Activated T-helper 1 cell treated with Interleukin-2 at 50 U/mL for 16 hours (primary cell): ENCODE measurements around the gene LRRC10B.
"Not testable (repeated sequence)": the region's sequence is repeated elsewhere in the genome, so short reads cannot be mapped to it uniquely, and the experiment has no call there.

Experiments
- DNase-seq: peaks from one replicate; pipeline ENCODE4 v3.0.0-alpha.2; 2020; ENCODE audit warnings: low read depth

LRRC10B gene

DNA sequence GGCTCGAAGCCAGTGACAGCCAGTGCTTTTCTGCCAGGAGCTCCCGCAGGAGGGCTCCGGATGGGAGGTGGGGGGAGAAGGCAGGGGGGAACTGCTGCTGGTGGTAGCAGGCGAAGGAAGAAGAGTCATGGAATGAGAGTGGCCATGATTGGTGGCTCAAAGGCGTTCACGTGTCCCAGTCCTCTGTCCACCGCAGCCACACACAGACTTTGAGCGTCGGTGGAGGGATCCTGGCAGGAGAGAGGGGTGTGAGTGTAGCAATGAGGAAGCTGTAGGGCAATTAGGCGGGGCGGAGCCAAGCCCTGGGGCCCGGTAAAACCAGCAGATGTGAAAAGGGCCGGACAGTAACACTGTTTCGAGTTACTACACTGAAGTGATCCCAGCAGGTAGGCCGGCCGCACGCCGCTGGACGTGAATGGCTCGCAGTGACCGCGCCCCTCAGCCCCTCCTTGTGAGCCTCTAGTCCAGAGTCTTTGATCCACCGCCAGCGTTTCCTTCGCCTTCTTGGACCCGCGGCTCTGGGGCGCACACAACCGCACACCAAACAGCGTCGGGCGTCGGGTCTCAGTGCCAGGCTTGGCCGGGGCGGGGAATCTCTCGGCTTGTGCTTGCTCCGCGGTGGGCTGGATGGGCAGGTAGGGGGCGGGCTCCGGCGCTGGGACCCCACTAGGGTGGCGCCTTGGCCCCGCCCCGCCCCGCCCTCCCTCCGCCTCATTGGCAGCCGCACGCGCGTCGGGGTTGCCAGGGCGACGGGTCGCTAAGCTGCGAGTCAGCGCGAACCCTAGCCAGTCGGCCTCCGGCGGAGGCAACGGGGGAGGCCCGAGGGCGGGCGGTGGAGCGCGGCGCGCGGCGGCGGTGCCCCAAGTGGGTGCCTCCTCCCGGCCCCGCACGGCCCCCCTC is at the start of gene LRRC10B:
Gene LRRC10B, plus strand, starts transcription at position 788 of the 900 bp plus-strand sequence. CDS start 250 bp downstream, outside the sequence.
- DNase-seq, result no peak

DNA sequence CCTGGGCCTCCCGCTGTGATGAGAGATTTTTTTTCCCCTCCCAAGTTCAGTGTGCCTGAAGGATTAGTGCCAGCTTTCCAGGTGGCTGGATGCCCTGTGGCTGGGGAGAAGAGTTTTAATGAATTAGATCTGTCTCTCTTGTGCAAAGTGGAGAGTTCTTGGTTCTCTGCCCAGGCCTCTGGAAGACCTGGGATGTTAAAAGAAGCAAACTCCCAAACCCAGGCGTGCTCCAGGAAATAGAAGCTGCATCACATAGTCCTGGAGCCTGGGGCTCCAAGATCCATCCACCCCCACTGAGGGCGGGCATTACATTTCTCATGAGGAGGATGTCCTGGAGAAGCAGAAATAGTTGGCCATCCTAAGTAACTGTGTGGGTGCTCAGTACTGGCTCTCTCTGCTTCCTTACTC is 48.1 kb upstream of the LRRC10B start:
- DNase-seq, result no peak

DNA sequence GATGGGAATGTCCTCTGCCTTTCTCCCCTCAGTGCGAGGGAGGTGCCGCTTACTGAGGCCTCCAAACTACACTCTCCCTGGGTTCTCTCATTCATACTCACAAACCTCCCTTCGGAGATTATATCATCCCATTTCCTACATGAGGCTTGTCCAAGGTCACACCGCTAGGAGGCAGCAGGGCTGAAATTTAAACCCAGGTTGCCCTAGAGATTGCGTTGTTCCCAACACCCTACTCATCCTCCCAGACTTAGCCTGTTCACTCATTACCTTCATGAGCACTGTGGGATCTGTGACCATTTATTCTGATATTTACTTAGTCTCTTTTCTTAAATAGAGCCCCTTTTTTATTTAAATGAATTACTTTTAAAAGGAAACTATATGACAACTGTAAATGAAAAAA is 47.6 kb upstream of the LRRC10B start:
- DNase-seq, result no peak

DNA sequence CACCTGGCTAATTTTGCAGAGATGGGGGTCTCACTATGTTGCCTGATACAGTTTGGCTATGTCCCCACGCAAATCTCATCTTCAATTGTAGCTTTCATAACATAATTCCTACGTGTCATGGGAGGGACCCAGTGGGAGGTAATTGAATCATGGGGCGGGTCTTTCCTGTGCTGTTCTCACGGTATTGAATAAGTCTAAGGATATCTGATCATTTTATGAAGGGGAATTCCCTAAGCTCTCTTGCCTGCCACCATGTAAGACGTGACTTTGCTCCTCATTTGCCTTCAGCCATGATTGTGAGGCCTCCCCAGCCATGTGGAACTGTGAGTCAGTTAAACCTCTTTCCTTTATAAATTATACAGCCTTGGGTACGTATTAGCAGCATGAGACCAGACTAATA is 40.9 kb upstream of the LRRC10B start:
- not testable (repeated sequence) for DNase-seq

DNA sequence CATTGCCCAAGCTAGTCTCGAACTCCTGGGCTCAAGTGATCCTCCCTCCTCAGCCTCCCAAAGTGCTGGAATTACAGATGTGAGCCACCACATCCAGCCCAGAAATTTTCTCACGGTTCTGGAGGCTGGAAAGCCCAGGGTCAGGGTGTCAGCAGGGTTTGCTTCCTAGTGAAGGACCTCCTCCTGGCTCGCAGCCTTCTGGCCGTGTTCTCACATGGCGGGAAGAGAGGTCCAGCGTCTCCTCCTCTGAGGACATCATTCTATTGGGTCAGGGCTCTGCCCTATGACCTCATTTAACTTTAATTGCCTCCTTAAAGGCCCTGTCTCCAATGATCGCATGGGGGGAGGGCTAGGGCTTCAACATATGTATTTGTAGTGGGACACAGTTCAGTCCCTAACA is 40.5 kb upstream of the LRRC10B start:
- no peak for DNase-seq

DNA sequence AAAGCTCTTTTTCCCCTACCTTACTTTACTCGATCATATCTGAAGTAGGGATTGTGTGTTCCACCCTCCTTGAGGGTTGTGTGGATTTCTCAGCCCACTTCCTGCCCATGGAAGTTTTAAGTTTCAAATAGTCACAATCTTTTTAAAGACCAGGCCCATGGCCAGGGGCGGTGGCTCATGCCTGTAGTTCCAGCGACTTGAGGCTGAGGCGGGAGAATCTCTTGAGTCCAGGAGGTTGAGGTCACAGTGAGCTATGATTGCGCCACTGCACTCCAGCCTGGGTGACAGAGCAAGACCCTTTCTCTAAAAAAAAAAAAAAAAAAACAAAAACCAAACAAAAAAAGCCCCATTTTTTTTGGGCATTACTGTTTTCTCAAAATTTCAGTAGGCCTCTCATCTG is 36.3 kb upstream of the LRRC10B start:
- no peak for DNase-seq

DNA sequence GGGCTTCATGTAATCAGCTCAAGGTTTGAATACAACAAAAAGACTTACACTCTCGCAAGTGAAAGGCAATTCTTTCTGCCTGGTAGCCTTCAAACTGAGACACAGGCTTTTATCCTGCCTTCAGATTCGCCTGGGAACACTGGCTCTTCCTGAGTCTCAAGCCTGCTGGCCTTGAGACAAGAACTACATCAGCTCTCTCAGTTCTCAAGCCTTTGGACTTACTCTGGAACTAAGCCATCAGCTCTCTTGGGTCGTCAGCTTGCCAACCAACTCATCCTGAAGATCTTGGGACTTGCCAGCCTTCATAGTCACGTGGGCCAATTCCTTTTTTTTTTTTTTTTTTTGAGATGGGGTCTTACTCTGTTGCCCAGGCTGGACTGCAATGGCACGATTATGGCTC is 35.7 kb upstream of the LRRC10B start:
- DNase-seq, result no peak

DNA sequence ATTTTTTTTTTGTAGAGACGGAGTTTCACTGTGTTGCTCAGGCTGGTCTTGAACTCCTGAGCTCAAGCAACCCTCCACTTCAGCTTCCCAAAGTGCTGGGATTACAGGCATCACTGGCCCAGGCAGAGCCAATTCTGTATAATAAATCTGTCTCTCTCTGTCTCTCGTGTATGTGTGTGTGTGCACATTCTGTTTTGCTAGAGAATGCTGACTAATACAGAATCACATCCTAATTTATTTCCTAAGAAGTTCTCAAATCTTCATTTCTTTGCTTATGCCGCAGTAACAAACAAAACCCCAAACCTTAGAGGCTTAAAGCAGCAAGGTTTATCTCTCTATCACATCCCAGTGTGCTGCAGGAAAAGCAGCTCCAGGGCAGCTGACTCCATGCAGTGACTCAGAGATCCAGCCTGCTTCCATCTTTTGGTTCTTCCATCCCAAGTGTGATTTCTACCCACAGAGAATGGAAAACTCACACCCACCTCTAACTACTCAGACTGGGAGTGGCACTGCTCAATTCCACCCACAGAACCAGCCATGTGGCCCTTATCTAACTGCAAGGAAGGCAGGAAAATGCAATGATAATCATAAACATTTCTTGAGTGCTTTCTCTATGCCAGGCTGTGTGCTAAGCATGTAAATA is 35.1 kb upstream of the LRRC10B start:
- DNase-seq, result no peak

DNA sequence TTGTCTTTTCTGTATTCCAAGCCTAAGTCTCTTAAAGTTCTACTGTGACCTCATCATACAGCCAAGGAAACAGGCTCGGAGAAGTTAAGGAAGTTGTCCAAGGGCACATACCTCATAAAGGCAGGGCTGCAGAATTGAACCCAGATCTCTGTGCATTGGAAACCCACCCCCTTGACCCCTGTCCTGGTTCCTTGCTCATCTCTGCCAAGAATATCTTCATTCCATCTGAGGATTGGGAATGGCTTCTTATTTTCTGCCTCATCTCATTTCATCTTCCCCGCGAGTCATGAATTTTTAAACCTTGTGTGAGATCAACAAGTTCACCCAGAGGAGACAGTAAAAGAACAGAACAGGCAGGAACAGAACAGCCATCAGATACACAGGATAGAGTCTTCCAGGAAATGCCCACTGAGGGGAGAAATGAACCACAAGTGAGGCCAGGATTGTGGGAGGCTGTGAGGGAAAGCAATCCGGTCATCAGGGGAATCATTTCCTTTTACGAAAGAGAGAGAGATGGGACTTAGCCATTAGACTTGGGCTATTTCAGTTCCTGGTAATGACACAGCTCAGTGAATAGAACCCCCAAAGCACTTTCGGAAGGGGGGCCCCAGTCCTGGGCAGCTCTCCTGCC is 34.4 kb upstream of the LRRC10B start:
- no peak for DNase-seq

DNA sequence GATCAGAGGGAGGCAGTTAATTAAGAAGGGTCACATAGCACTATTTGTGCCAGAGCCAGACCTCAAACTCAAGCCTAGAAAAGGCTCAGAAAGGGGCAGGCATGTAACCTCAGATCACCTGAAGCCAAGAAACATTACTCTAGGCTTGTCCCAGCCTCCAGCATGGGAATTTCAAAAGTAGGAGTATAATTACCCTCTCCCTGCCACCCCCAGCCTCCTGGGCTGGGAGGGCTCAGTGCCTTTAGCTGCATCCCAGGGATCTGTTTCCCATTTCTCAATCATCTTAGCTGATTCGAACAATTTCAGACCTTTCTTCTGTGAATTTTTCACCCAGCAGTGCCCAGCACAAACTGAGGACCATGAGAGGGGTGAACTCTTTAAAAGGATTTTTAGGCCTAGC is 33.1 kb upstream of the LRRC10B start:
- DNase-seq, result no peak

DNA sequence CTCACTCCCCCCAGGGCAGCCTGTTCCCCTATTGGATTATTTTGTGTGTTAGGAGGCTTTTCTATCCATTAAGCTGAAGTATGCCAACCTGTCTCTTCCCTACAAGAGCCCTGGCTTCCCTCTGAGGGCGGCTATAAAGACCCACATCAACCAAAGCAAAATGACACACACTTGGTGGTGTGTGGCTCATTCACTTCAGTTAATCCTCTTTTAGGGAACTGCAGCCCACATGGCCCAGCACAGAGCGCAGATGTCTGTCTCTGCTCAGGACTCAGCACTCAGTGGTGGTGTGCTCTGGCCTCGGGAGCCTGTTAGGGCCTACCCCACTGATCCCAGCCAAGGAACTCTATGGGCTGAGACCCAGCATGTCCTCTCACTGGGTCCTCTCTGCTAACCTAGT is 32.2 kb upstream of the LRRC10B start:
- no peak for DNase-seq

DNA sequence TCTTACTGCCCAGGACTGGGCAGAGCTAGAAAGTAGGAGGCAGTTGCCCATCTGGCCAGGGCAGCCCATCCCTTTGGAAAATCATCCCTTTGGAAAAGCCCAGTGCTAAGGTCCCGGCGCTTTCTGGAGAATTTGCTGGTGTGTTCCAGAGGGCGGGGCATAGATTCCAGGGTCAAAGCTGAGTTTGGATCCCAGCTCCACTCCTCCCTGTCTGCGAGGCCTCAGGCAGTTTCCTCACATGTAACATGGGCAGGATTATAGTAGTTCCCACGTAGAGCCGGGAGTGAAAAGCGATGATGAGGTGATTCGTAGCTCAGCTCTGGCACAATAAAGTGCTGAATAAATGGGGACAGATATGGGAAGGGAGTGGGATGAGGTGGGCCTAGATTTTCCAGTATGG is 31.4 kb upstream of the LRRC10B start:
- no peak for DNase-seq

DNA sequence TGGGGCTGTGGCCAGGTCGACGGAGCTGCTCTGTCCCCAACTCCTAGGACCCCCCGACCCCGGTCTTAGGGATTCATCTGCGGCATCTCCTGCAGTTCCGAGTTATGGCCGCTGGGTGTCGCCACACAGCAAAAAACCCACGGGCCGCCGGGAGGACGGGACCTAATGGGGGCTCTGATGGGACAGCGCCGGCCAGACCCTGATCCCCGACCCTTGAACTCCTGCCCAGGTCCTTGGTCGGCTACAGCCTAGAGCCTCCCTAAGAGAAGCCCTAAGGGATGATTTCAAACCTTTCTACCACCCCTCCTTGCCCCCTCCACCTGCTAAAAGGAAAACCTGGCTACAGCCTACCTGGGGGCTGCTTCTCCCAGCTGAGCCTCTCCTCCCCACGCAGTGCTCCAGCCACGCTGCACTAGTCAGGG is 30.8 kb upstream of the LRRC10B start:
- peak; percentile 38 for DNase-seq

DNA sequence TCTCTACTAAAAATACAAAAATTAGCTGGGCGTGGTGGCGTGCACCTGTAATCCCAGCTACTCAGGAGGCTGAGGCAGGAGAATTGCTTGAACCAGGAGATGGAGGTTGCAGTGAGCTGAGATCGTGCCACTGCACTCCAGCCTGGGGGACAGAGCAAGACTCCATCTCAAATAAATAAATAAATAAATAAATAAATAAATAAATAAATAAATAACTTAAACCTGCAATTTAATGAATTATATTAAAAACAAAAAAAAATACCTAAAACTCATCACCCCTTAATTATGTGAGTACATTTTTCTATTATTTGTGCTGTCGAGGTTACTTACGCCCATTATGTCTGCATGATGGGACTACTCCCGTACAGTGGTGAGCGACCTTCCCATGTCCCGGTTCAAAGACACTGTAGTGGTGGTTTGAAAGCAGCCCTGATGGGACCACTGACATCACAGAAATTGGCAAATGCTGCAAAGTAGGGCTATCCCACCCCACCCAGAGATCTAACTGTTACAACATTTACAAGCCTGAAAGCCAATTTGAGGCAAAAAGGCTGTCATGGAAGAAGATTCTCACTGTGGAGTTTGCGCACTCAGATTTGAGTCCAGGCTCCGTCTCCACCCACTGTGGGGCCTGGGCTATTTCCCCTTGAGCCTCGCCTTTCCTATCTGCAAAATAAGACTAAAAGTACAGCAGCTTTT is 29.0 kb upstream of the LRRC10B start:
- not testable (repeated sequence) for DNase-seq

DNA sequence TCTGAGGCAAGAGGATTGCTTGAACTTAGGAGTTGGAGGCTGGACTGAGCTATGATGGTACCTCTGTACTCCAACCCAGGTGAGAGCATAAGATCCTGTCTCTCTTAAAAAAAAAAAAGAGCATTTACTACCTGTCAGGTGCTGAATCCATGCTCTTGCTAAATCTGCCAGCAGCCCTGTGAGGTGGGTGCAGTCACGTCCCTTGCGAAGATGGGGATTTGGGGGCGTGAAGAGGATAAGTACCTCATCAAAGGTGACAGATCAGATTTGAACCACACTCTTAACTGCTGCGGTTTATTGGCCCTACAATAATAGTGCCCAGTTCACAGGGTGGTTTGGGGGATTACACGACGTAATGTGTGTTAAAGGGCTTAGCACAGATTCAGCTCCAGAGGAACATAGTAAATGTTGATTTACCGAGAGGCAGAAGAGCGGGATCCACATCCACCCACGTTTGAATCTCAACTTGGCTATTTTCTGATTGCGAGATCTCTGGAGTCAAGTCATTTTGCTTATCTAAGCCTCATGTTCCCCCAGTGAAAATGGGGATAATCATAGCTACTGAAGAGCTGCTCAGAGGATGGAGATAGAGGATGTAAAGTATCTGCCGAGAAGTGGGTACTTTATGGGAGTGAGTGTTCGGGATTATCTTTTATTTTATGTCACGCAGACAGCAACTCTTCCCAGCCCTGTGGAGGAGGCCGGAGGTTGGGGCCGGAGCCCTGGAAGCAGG is 28.1 kb upstream of the LRRC10B start:
- no peak for DNase-seq

DNA sequence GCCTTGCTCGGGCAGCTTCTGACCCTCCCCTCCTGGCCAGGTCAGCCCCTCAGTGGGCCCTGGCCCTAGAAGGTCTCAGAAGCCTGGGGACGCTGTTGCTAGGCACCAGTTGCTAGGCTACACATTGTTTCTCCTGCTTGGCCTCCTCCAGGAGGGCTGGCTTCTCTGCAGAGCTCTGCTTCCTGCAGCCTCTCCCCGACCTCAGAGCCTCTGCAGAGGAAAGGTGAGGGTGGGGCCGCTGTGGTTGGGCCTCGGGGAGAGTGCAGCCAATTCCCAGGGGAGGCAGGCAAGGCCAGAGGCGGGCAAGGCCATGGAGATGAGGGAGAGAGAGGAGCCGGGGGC is 27.6 kb upstream of the LRRC10B start:
- no peak for DNase-seq

DNA sequence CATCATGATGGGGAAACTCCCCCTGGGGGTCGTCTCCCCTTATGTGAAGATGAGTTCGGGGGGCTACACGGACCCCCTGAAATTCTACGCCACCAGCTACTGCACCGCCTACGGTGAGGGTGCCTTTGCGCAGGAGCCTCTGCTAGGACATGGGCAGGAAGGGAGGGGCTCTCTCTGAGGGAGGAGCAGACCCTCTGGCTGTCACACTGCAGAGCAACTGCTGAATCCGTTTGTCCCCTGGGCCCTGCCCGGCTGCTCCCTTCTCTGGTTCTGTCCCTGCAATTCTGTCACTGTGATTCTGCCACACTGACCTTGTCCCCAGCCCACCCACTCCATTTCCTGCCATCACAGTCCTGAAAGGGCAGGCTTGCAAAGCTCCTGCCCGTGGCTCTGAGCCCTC is 26.7 kb upstream of the LRRC10B start:
- no peak for DNase-seq

DNA sequence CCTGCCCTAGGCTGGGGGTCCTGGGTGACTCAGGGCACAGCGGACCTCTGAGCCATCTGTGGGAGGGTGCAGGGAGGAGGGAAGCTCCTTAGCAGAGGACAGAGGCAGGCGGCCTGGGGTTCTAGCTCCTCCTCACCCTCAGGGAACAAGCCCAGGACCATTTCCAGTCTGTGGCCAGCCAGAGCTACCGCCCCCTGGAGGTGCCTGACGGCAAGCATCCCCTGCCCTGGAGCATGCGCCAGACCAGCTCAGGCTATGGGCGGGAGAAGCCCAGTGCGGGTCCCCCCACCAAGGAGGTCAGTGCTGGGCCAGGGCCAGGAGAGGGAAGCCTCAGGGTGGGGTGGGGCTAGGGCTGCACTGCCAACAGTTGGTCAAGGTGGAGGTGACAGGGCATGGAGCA is 26.0 kb upstream of the LRRC10B start:
- DNase-seq, result no peak

DNA sequence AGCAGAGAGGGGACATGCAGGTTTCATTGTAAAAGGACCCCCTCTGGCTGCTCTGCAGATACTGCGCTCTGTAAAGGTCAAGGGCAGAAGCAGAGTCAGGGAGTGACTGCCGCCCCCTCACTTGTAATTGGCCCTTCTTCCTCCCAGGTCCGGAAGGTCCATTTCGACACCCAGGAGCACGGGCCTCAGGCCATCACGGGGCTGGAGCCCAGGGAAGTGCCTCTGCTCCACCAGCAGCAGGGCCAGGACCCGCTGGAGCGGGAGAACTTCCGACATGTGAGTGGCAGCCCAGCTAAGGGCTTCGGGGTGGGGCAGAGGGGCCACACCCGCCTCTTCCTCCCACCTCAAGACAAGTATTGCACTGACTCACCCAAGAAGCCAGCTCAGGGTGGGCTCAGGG is 24.0 kb upstream of the LRRC10B start:
- DNase-seq, result no peak

DNA sequence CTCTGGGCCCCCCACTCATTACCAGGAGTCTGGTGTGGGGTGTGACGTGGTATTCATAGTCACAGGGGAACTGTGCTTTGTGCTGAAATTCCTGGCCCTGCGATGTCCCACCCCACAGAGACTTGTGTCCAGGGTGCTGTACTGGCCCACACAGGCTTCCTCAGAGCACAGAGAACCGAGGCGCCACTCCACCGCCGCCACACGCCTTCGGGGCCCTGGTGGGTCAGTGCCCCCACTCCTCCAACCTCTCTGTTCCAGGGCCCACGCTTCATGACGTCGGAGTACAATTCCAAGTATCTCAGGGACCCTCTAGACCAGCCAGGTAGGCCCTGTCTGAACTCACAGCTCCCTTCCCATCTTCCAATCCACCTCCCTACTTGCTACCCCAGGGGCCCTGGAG is 23.5 kb upstream of the LRRC10B start:
- no peak for DNase-seq

DNA sequence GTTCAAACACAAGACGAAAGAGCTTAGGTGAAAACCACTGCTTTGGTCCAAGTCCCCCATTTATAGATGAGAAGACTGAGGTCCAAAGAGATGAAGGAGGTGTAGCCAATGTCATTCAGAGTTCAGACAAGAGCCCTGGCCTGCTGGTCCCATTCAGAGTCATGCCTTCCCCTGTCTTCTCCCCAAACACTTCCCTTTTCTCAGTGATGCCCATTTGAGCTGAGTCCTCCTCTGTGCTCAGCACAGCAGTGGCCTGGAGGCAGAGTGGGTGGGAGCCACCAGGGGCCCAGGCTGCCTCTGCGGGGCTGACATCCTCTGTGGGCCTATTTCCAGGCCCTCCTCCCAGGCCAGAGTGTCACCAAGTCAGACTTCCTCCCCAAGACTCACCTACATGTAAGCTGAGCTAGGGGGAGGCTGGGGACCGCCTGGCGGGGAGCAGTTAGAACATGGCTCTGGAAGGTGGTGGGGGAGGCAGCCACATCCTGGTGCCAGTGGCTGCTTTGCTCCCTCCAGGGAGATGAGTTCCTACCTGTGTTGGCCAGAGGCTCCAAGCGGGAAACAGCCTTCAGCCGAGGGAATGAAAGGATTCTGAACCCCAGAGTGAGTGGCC is 22.4 kb upstream of the LRRC10B start:
- no peak for DNase-seq
